OCI-LY7 (cell line): Measurements from ENCODE around the gene FBXO45.

Source experiments
- EZH2phosphoT487 ChIP-seq: fragments of 200-600 bp; sonication (generic); IDR thresholded peaks from 2 replicates; pipeline ENCODE4 v1.6.1; 2018; ENCODE audit warnings: low read depth, borderline replicate concordance, mild to moderate bottlenecking, mixed run types, antibody characterized with exemption, low read length, moderate library complexity, mixed read lengths
- TF ChIP-seq, protein P1 (sequence below): fragments of 200-600 bp; sonication (generic); conservative IDR thresholded peaks from 2 replicates; pipeline ENCODE4 v1.5.1; 2014; ENCODE audit warnings: mild to moderate bottlenecking, antibody characterized with exemption, low read length, moderate library complexity, mixed read lengths

DNA sequence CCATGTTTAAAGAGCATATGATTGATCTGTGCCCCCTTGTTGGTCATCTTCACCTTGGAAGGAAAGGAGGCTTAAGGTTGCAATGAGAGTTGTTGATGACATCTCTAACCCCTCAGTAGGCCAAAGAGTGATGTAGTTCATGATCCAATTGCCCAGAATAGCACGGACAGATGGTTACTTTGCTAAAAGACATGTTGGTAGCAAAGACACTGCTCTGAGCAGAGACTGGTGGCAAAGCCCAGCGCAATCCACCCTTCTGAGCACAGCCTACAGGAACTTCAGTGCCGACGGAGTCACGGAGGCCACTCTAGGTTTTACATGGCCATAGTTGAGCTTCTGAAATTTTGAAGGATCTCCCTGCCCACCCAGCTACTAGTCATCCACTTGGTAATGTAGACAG is 21.8 kb downstream of the FBXO45 start:
- TF ChIP-seq, protein P1, sequence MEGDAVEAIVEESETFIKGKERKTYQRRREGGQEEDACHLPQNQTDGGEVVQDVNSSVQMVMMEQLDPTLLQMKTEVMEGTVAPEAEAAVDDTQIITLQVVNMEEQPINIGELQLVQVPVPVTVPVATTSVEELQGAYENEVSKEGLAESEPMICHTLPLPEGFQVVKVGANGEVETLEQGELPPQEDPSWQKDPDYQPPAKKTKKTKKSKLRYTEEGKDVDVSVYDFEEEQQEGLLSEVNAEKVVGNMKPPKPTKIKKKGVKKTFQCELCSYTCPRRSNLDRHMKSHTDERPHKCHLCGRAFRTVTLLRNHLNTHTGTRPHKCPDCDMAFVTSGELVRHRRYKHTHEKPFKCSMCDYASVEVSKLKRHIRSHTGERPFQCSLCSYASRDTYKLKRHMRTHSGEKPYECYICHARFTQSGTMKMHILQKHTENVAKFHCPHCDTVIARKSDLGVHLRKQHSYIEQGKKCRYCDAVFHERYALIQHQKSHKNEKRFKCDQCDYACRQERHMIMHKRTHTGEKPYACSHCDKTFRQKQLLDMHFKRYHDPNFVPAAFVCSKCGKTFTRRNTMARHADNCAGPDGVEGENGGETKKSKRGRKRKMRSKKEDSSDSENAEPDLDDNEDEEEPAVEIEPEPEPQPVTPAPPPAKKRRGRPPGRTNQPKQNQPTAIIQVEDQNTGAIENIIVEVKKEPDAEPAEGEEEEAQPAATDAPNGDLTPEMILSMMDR = no peak
- no peak for TF ChIP-seq EZH2phosphoT487
